K562 (cell line): Measurements from ENCODE around the gene RHBG. TPM values are rescaled to one million over a fixed set of nuclear protein-coding genes. Genes with fewer than 3 reads are reported as not detected.
A peak's percentile ranks its signal among the peaks of the same experiment; 100 is the strongest.

Experiments
- ATAC-seq: fragments of 200-7000 bp; cut with Tn5 transposase; 3 replicates; pipeline ENCODE4 v1.9.1; 2020; ENCODE audit warnings: moderate library complexity
- BruUV-seq: library from RNA; stranded (reverse); fragments of 400-500 nt; replicated peaks from 2 replicates; lab custom pipeline; 2021; lab: Mats Ljungman, UMichigan
- CTCF ChIA-PET: fragments of 300-600 bp; formaldehyde crosslinking; extraction: SDS; loops from one replicate; lab custom pipeline; 2021; ENCODE audit warnings: low intra/inter-chr PET ratio; lab: Yijun Ruan, JAX
- POLR2A ChIA-PET: fragments of 300-600, 350-650 bp; sonication (Branson Sonifier 250); formaldehyde crosslinking; extraction: SDS; loops from one replicate; lab custom pipeline; 2021; ENCODE audit warnings: antibody characterized with exemption, inconsistent platforms; lab: Yijun Ruan, JAX
- DNase-seq, 4 experiments: peaks; one replicate each; pipeline versions ENCODE4 v3.0.0 to v3.0.0-alpha.2; 2011 to 2018; ENCODE audit warnings: low spot score in 3 of 4, mixed read lengths in 3 of 4; ENCODE audit errors: extremely low read depth in 1 of 4
- FAIRE-seq: peaks from 2 replicates; lab custom pipeline; 2011; peaks lifted over from hg19 to GRCh38; lab: Jason Lieb, UNC
- H2AFZ ChIP-seq: 2 replicates; pipeline ENCODE4 v1.6.0; 2011; ENCODE audit warnings: low read depth, low read length, control low read depth, inconsistent platforms
- H3K27ac ChIP-seq: fragments of 200-600 bp; 3 replicates; pipeline ENCODE4 v1.8.0; 2011; ENCODE audit warnings: low read depth, mild to moderate bottlenecking, control low read depth, inconsistent platforms, low read length, moderate library complexity, mixed read lengths; ENCODE audit errors: extremely low read depth
- H3K27me3 ChIP-seq, 2 experiments: fragments of 300-600 bp in 1 of 2; 2 replicates in 1 of 2; 3 replicates in 1 of 2; pipeline versions ENCODE4 v1.6.0 to v1.8.0; 2011; ENCODE audit warnings: inconsistent platforms in 2 of 2, low read length in 2 of 2, mild to moderate bottlenecking in 1 of 2, mixed read lengths in 1 of 2, moderate library complexity in 1 of 2; ENCODE audit not compliant: control insufficient read depth in 2 of 2, insufficient read depth in 2 of 2
- H3K36me3 ChIP-seq: fragments of 300-600 bp; 3 replicates; pipeline ENCODE4 v1.8.0; 2011; ENCODE audit warnings: mild to moderate bottlenecking, low read length, inconsistent platforms; ENCODE audit not compliant: control insufficient read depth, insufficient read depth
- H3K4me1 ChIP-seq, 2 experiments: fragments of 200-600 bp in 1 of 2; replicated peaks in 1 of 2; 2 replicates in 1 of 2; 3 replicates in 1 of 2; pipeline versions ENCODE4 v1.5.1 to v1.8.0; 2011; ENCODE audit warnings: inconsistent platforms in 2 of 2, low read length in 2 of 2, mild to moderate bottlenecking in 1 of 2, mixed read lengths in 1 of 2, moderate library complexity in 1 of 2; ENCODE audit not compliant: control insufficient read depth in 2 of 2, insufficient read depth in 2 of 2
- H3K4me2 ChIP-seq: 2 replicates; pipeline ENCODE4 v1.6.1; 2011; ENCODE audit warnings: low read length, control low read depth, inconsistent platforms, mixed read lengths; ENCODE audit not compliant: insufficient read depth
- H3K4me3 ChIP-seq: fragments of 200-600 bp; sonication (generic), shearing (Covaris generic); 2 replicates; pipeline ENCODE4 v1.5.1; 2016; ENCODE audit warnings: control low read depth, inconsistent platforms
- H3K79me2 ChIP-seq: fragments of 200-600 bp; 3 replicates; pipeline ENCODE4 v1.8.0; 2011; ENCODE audit warnings: low read length, inconsistent platforms; ENCODE audit not compliant: control insufficient read depth, insufficient read depth
- H3K9ac ChIP-seq, 2 experiments: 2 replicates each; pipeline versions ENCODE4 v1.6.0 to v1.6.1; 2011; ENCODE audit warnings: low read depth in 2 of 2, low read length in 2 of 2, control low read depth in 1 of 2, inconsistent platforms in 1 of 2, mild to moderate bottlenecking in 1 of 2, mixed read lengths in 1 of 2; ENCODE audit not compliant: insufficient read depth in 1 of 2
- H3K9me1 ChIP-seq: one replicate; pipeline ENCODE4 v1.6.0; 2011; ENCODE audit warnings: inconsistent platforms, mild to moderate bottlenecking, low read length, moderate library complexity; ENCODE audit not compliant: control insufficient read depth, insufficient read depth
- H3K9me3 ChIP-seq: replicated peaks from 2 replicates; pipeline ENCODE4 v1.5.1; 2011; ENCODE audit warnings: low read depth, low read length, inconsistent platforms; ENCODE audit not compliant: control insufficient read depth, insufficient read depth
- H4K20me1 ChIP-seq: replicated peaks from 2 replicates; pipeline ENCODE4 v1.6.1; 2011; ENCODE audit warnings: low read length, inconsistent platforms, mixed read lengths; ENCODE audit not compliant: control insufficient read depth, insufficient read depth
- JUN ChIP-seq, 2 experiments: sonication (generic) in 1 of 2; formaldehyde crosslinking in 1 of 2; IDR thresholded peaks; 2 replicates each; pipeline versions ENCODE4 v1.6.1 to v1.8.0; 2012 to 2022; ENCODE audit warnings: borderline replicate concordance in 2 of 2, mild to moderate bottlenecking in 2 of 2, improper control_type of control experiment in 1 of 2, low read depth in 1 of 2, low read length in 1 of 2, missing genetic modification reagents in 1 of 2
- MCM3 ChIP-seq: fragments of 450-650 bp; IDR thresholded peaks from 2 replicates; pipeline ENCODE4 v1.6.1; 2016
- MTA1 ChIP-seq: fragments of 450-650 bp; IDR thresholded peaks from 2 replicates; pipeline ENCODE4 v1.6.1; 2017; ENCODE audit warnings: borderline replicate concordance
- NRF1 ChIP-seq, 2 experiments: fragments of 450-650 bp; IDR thresholded peaks in 1 of 2; conservative IDR thresholded peaks in 1 of 2; 2 replicates each; pipeline ENCODE4 v1.6.1; 2014; ENCODE audit warnings: mild to moderate bottlenecking in 2 of 2
- SMAD2 ChIP-seq: fragments of 150-350 bp; IDR thresholded peaks from 2 replicates; pipeline ENCODE4 v1.6.1; 2014; ENCODE audit warnings: low read depth, mild to moderate bottlenecking, low read length
- SPI1 ChIP-seq: IDR thresholded peaks from 2 replicates; pipeline ENCODE4 v1.6.1; 2011; ENCODE audit warnings: low read depth, low read length, control low read depth, borderline replicate concordance
- U2AF2 ChIP-seq: fragments of 200-400 bp; formaldehyde crosslinking; optimal IDR thresholded peaks from 2 replicates; pipeline ENCODE3; 2017; ENCODE audit warnings: low read depth, mild to moderate bottlenecking, low read length
- ZFX ChIP-seq: sonication (generic); formaldehyde crosslinking; IDR thresholded peaks from 2 replicates; pipeline ENCODE4 v1.8.0; 2022; ENCODE audit warnings: mild to moderate bottlenecking, missing genetic modification reagents, moderate library complexity
- ZNF274 ChIP-seq: IDR thresholded peaks from 2 replicates; pipeline ENCODE4 v1.6.1; 2011; ENCODE audit warnings: low read depth, mild to moderate bottlenecking, low read length, moderate library complexity, borderline replicate concordance
- ZNF507 ChIP-seq: conservative IDR thresholded peaks from 2 replicates; pipeline ENCODE4 v1.6.1; 2017; ENCODE audit warnings: missing genetic modification characterization, missing compliant biosample characterization
- WGBS: fragments of 100-300 bp; shearing (Covaris generic); methylation state at CpG from one replicate; pipeline ENCODE4 v1.1.6; 2016; ENCODE audit warnings: low coverage, mixed read lengths; ENCODE audit not compliant: insufficient coverage; ENCODE audit errors: missing lambda C conversion rate; 5-methylcytosine and 5-hydroxymethylcytosine counted together
- in situ Hi-C: fragments of 300-500 bp; cut with MboI; formaldehyde crosslinking; loops from 4 replicates; pipeline ENCODE4 v1.15.0; 2018; ENCODE audit warnings: inconsistent platforms, mixed read lengths
- intact Hi-C: fragments of 100-400 bp; cut with micrococcal nuclease; formaldehyde crosslinking; loops from 2 replicates; pipeline ENCODE4 v1.14.2; 2022
- polyA plus RNA-seq, 8 experiments: library from polyadenylated mRNA; depleted of rRNA in 4 of 8; stranded (reverse) in 5 of 8; unstranded in 3 of 8; fragments of >200 nt; fragmentation: Nextera tagmentation in 2 of 8; fragmentation: Illumina TruSeq in 1 of 8; extraction: Ambion mirVana in 2 of 8; extraction: Trizol in 1 of 8; gene quantifications; 2 replicates each; pipeline versions ENCODE4 v1.2.1 to v1.2.3, GENCODE V29; 2011 to 2014; ENCODE audit warnings: inconsistent platforms in 1 of 8, missing spikeins in 1 of 8
- total RNA-seq, 7 experiments: library from RNA; depleted of rRNA in 6 of 7; stranded (reverse); fragments of >200 nt in 6 of 7; fragmentation: Illumina TruSeq in 2 of 7; extraction: Trizol in 2 of 7; gene quantifications; 2 replicates each; pipeline versions ENCODE4 v1.2.1 to v1.2.3, GENCODE V29; 2011 to 2021; ENCODE audit warnings: low replicate concordance in 1 of 7

RHBG gene
- total and polyA plus RNA-seq, 9 of the 15 experiments (the other 6 are each of a cell fraction or from before 2014, with no cell fraction given), result not detected

DNA sequence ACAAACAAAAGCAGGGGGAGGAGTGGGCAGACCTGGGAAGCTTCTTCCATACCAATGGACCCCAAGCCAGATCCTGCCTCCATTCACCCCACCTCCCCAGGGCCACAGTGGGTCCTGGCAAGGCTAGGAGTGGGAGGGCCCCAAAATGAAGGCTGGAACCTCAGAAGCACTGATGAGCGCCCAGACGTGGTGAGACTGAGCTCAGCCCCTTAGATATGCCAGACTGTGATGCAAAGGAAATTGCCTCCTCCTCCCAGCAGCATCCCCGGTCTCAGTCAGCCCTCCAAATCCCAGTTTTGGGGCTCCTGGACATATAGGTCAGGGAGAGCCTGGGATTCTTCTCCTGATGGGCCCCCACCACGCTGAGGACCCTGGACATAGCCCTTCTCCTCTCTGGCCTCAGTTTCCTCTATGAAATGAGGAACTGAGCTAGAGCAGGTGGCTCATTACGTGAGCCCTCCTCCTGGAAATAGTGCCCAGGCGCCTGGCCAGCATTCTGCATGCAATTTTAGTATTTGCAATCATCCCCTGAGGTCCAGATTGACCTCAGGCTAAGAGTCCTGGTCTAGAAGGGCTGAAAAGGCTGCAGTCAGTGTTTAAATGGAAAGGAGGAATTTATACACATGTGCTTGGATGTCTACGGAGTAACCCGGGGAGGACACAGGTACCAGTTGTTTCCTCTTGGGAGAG is 33.5 kb downstream of the RHBG start:
- CTCF ChIA-PET, result interaction anchor here (0.6 kb wide), 1 partner anchor 54 kb away, joined by 3 read pairs; no protein-coding TSS in a partner anchor
- POLR2A ChIA-PET, result interaction anchor here (1.5 kb wide), 1 partner anchor 12 kb away, joined by 6 read pairs; no protein-coding TSS in a partner anchor

More for the DNA sequence above, 33.5 kb downstream of the RHBG start:
- 6% methylated on average over 8 of the region's 8 CpGs for WGBS
- Histone ChIP-seq H3K4me2 (no peak overlapping the region), H3K27ac (no peak overlapping the region), H3K9me1 (no peaks in the 10 kb centered on the region), H3K27me3 (peaks cover 12 to 43% of the 10 kb centered on the region in 2 experiments), H3K36me3 (no peaks in the 10 kb centered on the region), H3K9me3 (no peaks in the 10 kb centered on the region), H2AFZ (no peak overlapping the region), H4K20me1 (peaks cover 7% of the 10 kb centered on the region), H3K79me2 (no peaks in the 10 kb centered on the region), H3K4me3 (no peak overlapping the region), H3K4me1 (peaks cover 0 to 19% of the 10 kb centered on the region in 2 experiments; a peak in 3 of 5 replicates), H3K9ac (peak overlapping the region in 1 of 2 experiments; percentile 17; a peak in 1 of 4 replicates)
- in situ Hi-C loops, result no loop called here
- no peak for TF ChIP-seq ZNF507 (tag)
- TF ChIP-seq MTA1, result no peak
- TF ChIP-seq SPI1, result peak; percentile 37
- TF ChIP-seq JUN (IDR thresholded peaks at IDR 0.05; ENCODE audit: borderline replicate concordance, low read depth, low read length), result no peak
- no peak for TF ChIP-seq JUN (CRISPR knock-in tag; IDR thresholded peaks at IDR 0.05; ENCODE audit: borderline replicate concordance)
- TF ChIP-seq MCM3, result no peak
- no peak for TF ChIP-seq SMAD2
- TF ChIP-seq ZNF274, result no peak
- no peak for TF ChIP-seq U2AF2
- 0 out of 2 replicates have a peak, but pooled peaks have one; percentile 6 for TF ChIP-seq ZFX
- no peak for TF ChIP-seq NRF1 (conservative IDR thresholded peaks at IDR 0.05 in 1 of 2, IDR thresholded peaks at IDR 0.05 in 1 of 2)
- intact Hi-C loops, result no loop called here
- DNase-seq, result no peak
- FAIRE-seq, result no peak
- no TSS peak for BruUV-seq
- ATAC-seq, result no peak
